Lower leg skin (tissue), 4 donors: ENCODE data around the gene APBA2. TPM values are rescaled to one million over a fixed set of nuclear protein-coding genes. Genes with fewer than 3 reads are reported as not detected.
A peak's percentile ranks its signal among the peaks of the same experiment; 100 is the strongest.

ENCODE experiments used
- DNase-seq, 2 donors: peaks; one replicate each; pipeline ENCODE4 v3.0.0-alpha.2; 2019; ENCODE audit warnings: low spot score in 2 of 2
- H3K4me3 ChIP-seq: fragments of 200-600 bp; sonication (generic); 2 replicates; pipeline ENCODE4 v1.5.1; 2017; ENCODE audit warnings: mild to moderate bottlenecking, low read depth; ENCODE audit not compliant: poor library complexity, severe bottlenecking
- POLR2A ChIP-seq, 2 donors: fragments of 450-650 bp; IDR thresholded peaks; one replicate each; pipeline ENCODE4 v1.6.1; 2016 to 2017; ENCODE audit warnings: antibody characterized with exemption in 2 of 2, mild to moderate bottlenecking in 1 of 2, moderate library complexity in 1 of 2
- WGBS, 2 donors: methylation state at CpG; one replicate each; pipeline ENCODE4 v1.1.5; 2018; 5-methylcytosine and 5-hydroxymethylcytosine counted together
- intact Hi-C: fragments of 100-400 bp; cut with DNase I; formaldehyde crosslinking; loops from one replicate; pipeline ENCODE4 v1.15.0; 2023; ENCODE audit warnings: low total_unique reads
- total RNA-seq, 4 donors: library from RNA; depleted of rRNA; stranded (reverse); fragments of >200 nt; gene quantifications; one replicate each; pipeline ENCODE4 v1.1.0, GENCODE V29; 2016
- TF ChIP-seq, protein P1 (sequence below), 3 donors: fragments of 450-650 bp; IDR thresholded peaks; one replicate each; pipeline ENCODE4 v1.5.1; 2016; ENCODE audit warnings: antibody characterized with exemption in 3 of 3, mild to moderate bottlenecking in 3 of 3, moderate library complexity in 2 of 3

Gene APBA2
- total RNA-seq, 4 donors from 2014 or later: 0.80 to 1.9 (median 1.6) TPM

DNA sequence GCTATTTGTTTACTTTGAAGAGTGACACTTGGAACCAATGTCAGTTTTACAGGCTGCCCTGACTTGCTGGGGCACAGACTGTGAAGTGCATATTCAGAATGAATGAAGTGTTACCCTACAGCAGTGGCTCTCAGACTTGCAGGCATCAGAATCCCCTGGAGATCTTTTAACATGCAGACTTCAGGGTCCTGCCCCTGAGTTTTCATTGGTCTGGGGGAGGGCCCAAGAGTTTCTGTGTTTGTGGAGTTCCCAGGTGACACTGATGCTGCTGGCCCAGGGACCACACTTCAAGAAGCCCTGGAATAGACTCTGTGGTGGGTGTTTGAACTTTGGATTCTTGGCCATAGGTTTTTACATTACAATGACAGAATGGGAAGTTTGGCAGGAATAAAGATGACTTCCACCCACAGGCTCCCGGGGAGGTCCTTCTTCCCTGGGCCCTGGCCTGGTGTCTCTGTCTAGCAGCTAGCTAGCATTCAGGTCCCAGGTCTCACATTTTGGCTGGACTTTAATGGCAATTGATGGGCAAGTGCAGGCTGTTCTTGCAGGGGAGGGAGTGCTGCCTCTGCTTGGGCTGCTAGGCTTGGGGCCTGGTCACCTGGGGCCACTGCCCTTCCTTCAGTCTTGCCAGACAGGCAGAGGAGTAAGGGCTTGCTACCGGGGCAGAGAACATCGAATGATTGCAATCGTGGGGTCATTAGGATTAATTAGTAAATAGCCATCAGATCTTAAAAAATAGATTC lies 149.0 kb downstream of the APBA2 start:
- no peak overlapping the region for H3K4me3 ChIP-seq
- peak in 1 of 2 donors; percentile 39 for DNase-seq
- 78 to 89% methylated on average over 4 of the region's 4 CpGs for WGBS, 2 donors
- TF ChIP-seq POLR2A (IDR thresholded peaks at IDR 0.05): no peak
- TF ChIP-seq, protein P1, sequence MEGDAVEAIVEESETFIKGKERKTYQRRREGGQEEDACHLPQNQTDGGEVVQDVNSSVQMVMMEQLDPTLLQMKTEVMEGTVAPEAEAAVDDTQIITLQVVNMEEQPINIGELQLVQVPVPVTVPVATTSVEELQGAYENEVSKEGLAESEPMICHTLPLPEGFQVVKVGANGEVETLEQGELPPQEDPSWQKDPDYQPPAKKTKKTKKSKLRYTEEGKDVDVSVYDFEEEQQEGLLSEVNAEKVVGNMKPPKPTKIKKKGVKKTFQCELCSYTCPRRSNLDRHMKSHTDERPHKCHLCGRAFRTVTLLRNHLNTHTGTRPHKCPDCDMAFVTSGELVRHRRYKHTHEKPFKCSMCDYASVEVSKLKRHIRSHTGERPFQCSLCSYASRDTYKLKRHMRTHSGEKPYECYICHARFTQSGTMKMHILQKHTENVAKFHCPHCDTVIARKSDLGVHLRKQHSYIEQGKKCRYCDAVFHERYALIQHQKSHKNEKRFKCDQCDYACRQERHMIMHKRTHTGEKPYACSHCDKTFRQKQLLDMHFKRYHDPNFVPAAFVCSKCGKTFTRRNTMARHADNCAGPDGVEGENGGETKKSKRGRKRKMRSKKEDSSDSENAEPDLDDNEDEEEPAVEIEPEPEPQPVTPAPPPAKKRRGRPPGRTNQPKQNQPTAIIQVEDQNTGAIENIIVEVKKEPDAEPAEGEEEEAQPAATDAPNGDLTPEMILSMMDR (IDR thresholded peaks at IDR 0.05): no peak
- intact Hi-C loops: no loop called here

DNA sequence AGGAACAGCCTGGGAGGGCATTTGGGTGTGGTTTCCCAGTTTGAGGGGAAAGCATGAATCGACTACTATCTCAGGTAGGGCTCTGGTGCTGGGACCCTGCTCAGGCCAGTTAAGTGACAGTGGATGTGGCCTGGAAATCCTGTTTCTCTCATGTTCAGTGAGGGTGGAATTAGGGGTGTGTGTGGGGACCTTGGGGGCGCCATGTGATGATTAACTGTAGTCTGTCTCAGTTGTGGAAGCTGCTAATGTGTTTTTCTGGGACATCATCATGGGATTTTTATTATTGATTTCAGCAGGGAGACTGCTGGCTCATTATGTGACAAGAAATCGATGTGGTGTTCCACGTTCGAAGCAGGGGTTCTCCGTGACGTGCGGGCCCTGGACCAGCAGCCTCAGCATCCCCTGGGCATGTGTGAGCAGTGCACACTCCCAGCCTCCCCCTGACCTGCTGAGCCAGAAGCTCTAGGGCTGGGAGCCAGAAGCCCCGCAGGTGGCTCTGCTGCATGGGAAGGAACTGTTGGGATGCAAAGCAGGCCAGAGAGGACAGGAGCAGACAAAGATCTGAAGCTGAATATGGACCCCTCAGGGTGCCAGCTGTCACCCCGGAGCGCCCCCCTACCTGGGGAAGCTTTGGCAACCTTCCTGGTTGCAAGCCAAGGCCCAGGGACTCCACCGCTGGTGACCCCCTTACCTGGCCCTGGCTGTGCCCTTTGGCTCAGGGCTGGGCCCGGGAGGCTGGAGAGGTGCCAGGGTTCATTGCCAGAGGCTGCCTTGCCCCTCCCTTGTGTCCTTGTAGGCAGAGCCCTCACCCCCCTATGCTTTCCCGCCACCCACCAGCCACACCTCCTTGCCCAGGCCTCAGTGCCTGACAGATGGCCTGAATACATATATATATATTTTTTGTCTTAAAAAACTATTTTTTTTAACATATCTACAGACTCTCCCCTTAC lies 149.8 kb downstream of the APBA2 start:
- DNase-seq: peak in 1 of 2 donors; percentile 61
- TF ChIP-seq POLR2A (IDR thresholded peaks at IDR 0.05): no peak
- TF ChIP-seq, protein P1 (IDR thresholded peaks at IDR 0.05): no peak
- WGBS, 2 donors: 55 to 64% methylated on average over 14 of the region's 14 CpGs

DNA sequence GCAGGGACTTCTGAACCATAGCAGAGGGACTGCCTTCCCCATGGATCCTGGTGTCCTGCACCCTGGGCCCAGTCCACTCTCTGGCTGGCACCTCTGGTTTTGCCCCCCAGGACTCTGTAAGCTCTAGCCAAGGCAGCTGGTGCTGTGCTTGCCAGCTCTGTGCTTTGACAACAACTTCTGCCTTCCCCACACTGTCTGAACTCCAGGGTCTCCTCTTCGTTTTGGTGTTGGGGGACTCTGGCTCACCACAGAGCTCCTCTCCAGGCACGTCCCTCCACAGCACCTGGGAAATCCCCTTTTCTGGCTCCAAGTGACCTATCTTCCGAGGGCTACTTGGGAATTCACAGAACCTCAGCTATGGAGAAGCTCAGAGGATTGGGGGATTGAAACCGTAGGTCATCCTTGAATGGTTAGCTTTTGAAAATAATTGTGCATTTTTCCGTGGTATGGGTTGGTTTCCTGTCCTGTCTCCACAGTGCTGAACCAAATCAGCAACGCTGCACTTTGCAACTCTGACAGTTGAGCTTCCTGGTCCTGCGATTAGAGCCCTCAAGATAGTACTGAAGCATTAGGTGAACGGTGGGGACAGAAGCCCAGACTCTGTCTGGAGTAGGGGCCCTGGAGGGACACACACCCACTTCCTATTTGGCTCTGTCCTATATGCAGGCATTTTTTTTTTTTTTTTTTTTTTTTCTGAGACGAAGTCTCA lies 152.4 kb downstream of the APBA2 start:
- no peak for TF ChIP-seq POLR2A (IDR thresholded peaks at IDR 0.05)
- TF ChIP-seq, protein P1 (IDR thresholded peaks at IDR 0.05): no peak
- no peak overlapping the region for H3K4me3 ChIP-seq
- peak in 1 of 2 donors; percentile 68 for DNase-seq
- intact Hi-C loops: no loop called here
- 70 to 73% methylated on average over 9 of the region's 9 CpGs for WGBS, 2 donors

More for the DNA sequence above, 149.8 kb downstream of the APBA2 start:
- H3K4me3 ChIP-seq: no peak overlapping the region
- intact Hi-C loops: no loop called here

DNA sequence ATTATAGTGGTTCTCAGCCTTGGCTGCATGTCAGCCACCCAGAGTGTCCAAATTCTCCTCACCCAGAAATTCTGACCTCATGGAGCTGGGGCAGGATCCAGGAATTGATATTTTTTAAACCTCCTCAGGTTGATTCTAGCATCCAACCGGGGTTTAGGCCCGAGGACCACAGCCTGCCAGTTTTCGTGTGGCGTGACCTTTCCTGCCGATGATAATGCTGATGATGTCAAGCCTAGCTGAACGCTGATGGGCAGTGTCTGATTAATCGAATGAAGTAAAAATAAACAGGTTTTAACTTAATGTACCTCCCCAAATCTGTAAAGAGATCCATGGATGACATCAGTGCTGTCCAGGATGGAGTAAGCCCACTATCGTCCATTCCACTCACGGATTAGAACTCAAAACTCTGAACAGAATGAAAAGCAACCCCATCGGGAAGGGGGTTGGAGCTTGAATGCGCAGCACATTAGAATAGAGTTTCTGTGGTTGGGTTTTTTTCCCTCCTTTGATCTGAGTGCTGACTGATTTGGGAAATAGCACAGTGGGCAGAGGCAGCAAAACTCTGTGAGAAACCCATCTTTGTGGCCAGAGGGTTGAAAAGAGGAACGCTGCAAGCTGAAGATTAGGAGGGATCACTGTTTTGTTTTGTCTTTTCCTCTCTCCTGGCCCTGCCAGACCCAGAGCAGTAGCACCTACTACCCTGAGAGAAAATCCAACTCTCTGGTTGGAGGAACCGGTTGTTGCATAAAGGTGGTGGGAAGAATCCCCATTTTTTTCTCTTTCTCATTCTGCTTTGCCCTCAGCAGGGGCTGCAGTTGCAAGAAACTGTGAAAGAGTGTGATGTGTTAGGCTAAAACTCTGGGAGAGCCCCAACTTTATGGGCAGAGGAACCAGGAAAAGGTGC lies 153.9 kb downstream of the APBA2 start:
- peak in 1 of 2 donors; percentile 45 for DNase-seq
- WGBS, 2 donors: 86 to 87% methylated on average over 13 of the region's 13 CpGs
- TF ChIP-seq, protein P1 (IDR thresholded peaks at IDR 0.05): no peak
- no peak for TF ChIP-seq POLR2A (IDR thresholded peaks at IDR 0.05)
- no peak overlapping the region for H3K4me3 ChIP-seq
- intact Hi-C loops: no loop called here

DNA sequence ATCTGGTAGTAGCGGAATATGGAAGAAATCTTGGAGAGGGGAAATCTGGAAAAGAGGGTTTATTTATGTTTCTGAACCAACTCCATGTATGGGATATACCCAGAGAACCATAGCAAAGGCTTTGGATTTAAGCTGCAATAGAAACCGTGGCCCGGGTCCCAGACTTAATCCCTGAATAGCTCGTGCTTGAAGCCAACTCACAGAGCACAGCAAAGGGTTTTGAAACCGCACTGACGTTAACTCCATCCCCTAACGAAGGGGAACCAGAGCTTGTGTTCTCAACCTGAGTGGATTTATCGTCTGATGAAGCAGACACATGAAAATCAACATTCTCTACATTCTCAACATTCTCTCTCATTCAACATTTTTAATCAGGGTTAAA lies 154.6 kb downstream of the APBA2 start:
- H3K4me3 ChIP-seq: no peak overlapping the region
- 61 to 68% methylated on average over 8 of the region's 8 CpGs for WGBS, 2 donors
- peak in 1 of 2 donors; percentile 57 for DNase-seq
- intact Hi-C loops: no loop called here
- no peak for TF ChIP-seq POLR2A (IDR thresholded peaks at IDR 0.05)
- TF ChIP-seq, protein P1 (IDR thresholded peaks at IDR 0.05): no peak
